SK-N-SH treated with all-trans-retinoic acid at 6 μM for 48 hours (cell line): ENCODE results near the gene CLEC5A.

Source experiments
- ATAC-seq: fragments of 200-7000 bp; cut with Tn5 transposase; 3 replicates; pipeline ENCODE4 v1.9.1; 2020; ENCODE audit warnings: mild to moderate bottlenecking, moderate library complexity
- ARNTL ChIP-seq: fragments of 450-650 bp; formaldehyde crosslinking; IDR thresholded peaks from 2 replicates; pipeline ENCODE4 v1.5.0; 2020; ENCODE audit warnings: low read depth, mild to moderate bottlenecking, moderate library complexity, borderline replicate concordance
- BACH2 ChIP-seq: fragments of 250-450 bp; sonication (Bioruptor Pico); IDR thresholded peaks from 2 replicates; pipeline ENCODE4 v1.9.0; 2021; ENCODE audit warnings: mild to moderate bottlenecking, borderline replicate concordance
- CREB5 ChIP-seq: fragments of 250-450 bp; sonication (Bioruptor Pico); IDR thresholded peaks from 2 replicates; pipeline ENCODE4 v1.5.1; 2020; ENCODE audit warnings: low read depth, mild to moderate bottlenecking, moderate library complexity
- CSDC2 ChIP-seq: fragments of 250-450 bp; sonication (Bioruptor Pico); IDR thresholded peaks from 2 replicates; pipeline ENCODE4 v1.5.0; 2020; ENCODE audit warnings: mild to moderate bottlenecking, moderate library complexity
- CSRNP3 ChIP-seq: fragments of 250-450 bp; sonication (Bioruptor Pico); IDR thresholded peaks from 2 replicates; pipeline ENCODE4 v1.5.1; 2021; ENCODE audit warnings: mild to moderate bottlenecking, moderate library complexity
- ESRRG ChIP-seq: fragments of 250-450 bp; sonication (Bioruptor Pico); IDR thresholded peaks from 2 replicates; pipeline ENCODE4 v1.6.1; 2021; ENCODE audit warnings: mild to moderate bottlenecking
- GLIS3 ChIP-seq: fragments of 250-450 bp; sonication (Bioruptor Pico); IDR thresholded peaks from 2 replicates; pipeline ENCODE4 v1.5.0; 2020; ENCODE audit warnings: mild to moderate bottlenecking, moderate library complexity
- PATZ1 ChIP-seq: fragments of 250-450 bp; sonication (Bioruptor Pico); IDR thresholded peaks from 2 replicates; pipeline ENCODE4 v1.8.0; 2020; ENCODE audit warnings: mild to moderate bottlenecking, moderate library complexity, borderline replicate concordance
- PPARA ChIP-seq: fragments of 250-450 bp; sonication (Bioruptor Pico); IDR thresholded peaks from 2 replicates; pipeline ENCODE4 v1.5.0; 2020; ENCODE audit warnings: mild to moderate bottlenecking, borderline replicate concordance
- RARB ChIP-seq: fragments of 250-450 bp; sonication (Bioruptor Pico); IDR thresholded peaks from 2 replicates; pipeline ENCODE4 v1.8.0; 2021; ENCODE audit warnings: mild to moderate bottlenecking, moderate library complexity
- SNAI2 ChIP-seq: fragments of 250-450 bp; sonication (Bioruptor Pico); IDR thresholded peaks from 2 replicates; pipeline ENCODE4 v1.5.0; 2020; ENCODE audit warnings: mild to moderate bottlenecking, moderate library complexity
- TCF4 ChIP-seq: fragments of 250-450 bp; sonication (Bioruptor Pico); IDR thresholded peaks from 2 replicates; pipeline ENCODE4 v1.8.0; 2021; ENCODE audit warnings: mild to moderate bottlenecking, moderate library complexity, borderline replicate concordance
- TOX ChIP-seq: fragments of 250-450 bp; sonication (Bioruptor Pico); IDR thresholded peaks from 2 replicates; pipeline ENCODE4 v1.8.0; 2021; ENCODE audit warnings: mild to moderate bottlenecking, moderate library complexity, borderline replicate concordance
- ZC3H10 ChIP-seq: fragments of 250-450 bp; sonication (Bioruptor Pico); IDR thresholded peaks from 2 replicates; pipeline ENCODE4 v1.5.1; 2021; ENCODE audit warnings: mild to moderate bottlenecking, moderate library complexity
- ZFP3 ChIP-seq: fragments of 250-450 bp; sonication (Bioruptor Pico); IDR thresholded peaks from 2 replicates; pipeline ENCODE4 v1.5.0; 2020; ENCODE audit warnings: mild to moderate bottlenecking, moderate library complexity
- ZFP30 ChIP-seq: fragments of 450-650 bp; formaldehyde crosslinking; IDR thresholded peaks from 2 replicates; pipeline ENCODE4 v1.5.0; 2022; ENCODE audit warnings: mild to moderate bottlenecking, moderate library complexity
- ZNF565 ChIP-seq: fragments of 450-650 bp; formaldehyde crosslinking; conservative IDR thresholded peaks from 2 replicates; pipeline ENCODE4 v1.5.0; 2020; ENCODE audit warnings: low read depth, mild to moderate bottlenecking, moderate library complexity
- ZNF70 ChIP-seq: fragments of 450-650 bp; formaldehyde crosslinking; IDR thresholded peaks from 2 replicates; pipeline ENCODE4 v1.5.0; 2020; ENCODE audit warnings: mild to moderate bottlenecking, moderate library complexity
- ZNF8 ChIP-seq: fragments of 450-650 bp; formaldehyde crosslinking; IDR thresholded peaks from 2 replicates; pipeline ENCODE4 v1.5.0; 2020; ENCODE audit warnings: mild to moderate bottlenecking, moderate library complexity

CLEC5A gene

GRCh38 chr7:141928845-141929195 lies 18.0 kb downstream of the CLEC5A start:
- TF ChIP-seq GLIS3 (CRISPR knock-in tag) = no peak
- no peak for TF ChIP-seq CSDC2 (CRISPR knock-in tag)
- TF ChIP-seq ZNF8 (CRISPR knock-in tag) = no peak
- no peak for TF ChIP-seq ZNF565 (CRISPR knock-in tag)
- TF ChIP-seq ZFP3 (CRISPR knock-in tag) = no peak
- TF ChIP-seq CREB5 (CRISPR knock-in tag) = no peak
- no peak for TF ChIP-seq ARNTL (CRISPR knock-in tag)
- TF ChIP-seq TOX (CRISPR knock-in tag) = no peak
- no peak for TF ChIP-seq RARB
- TF ChIP-seq TCF4 = no peak
- TF ChIP-seq BACH2 (CRISPR knock-in tag) = no peak
- no peak for TF ChIP-seq ZNF70
- TF ChIP-seq PPARA (CRISPR knock-in tag) = no peak
- no peak for TF ChIP-seq ZFP30 (CRISPR knock-in tag)
- no peak for TF ChIP-seq PATZ1 (CRISPR knock-in tag)
- no peak for ATAC-seq

GRCh38 chr7:141928146-141928844 lies 18.5 kb downstream of the CLEC5A start:
- no peak for ATAC-seq
- TF ChIP-seq ZNF70 (no peak), CSRNP3 (CRISPR knock-in tag) (no peak), RARB (no peak), ARNTL (CRISPR knock-in tag) (no peak), ZNF565 (CRISPR knock-in tag) (no peak), CSDC2 (CRISPR knock-in tag) (no peak)

GRCh38 chr7:141920281-141920680 lies 26.5 kb downstream of the CLEC5A start:
- ATAC-seq = no peak
- TF ChIP-seq ZNF565 (CRISPR knock-in tag) (no peak), ZFP30 (CRISPR knock-in tag) (no peak)

GRCh38 chr7:141916099-141916498 lies 30.7 kb downstream of the CLEC5A start, which contains the start of gene OR9A4:
Gene OR9A4 (plus strand): TSS chr7:141916399. CDS start chr7:141918876, 2,477 bp downstream.
- no peak for ATAC-seq
- TF ChIP-seq PPARA (CRISPR knock-in tag) (no peak), ZFP30 (CRISPR knock-in tag) (no peak), RARB (no peak), SNAI2 (CRISPR knock-in tag) (no peak), ESRRG (CRISPR knock-in tag) (no peak), ZNF70 (no peak), TOX (CRISPR knock-in tag) (no peak), CSDC2 (CRISPR knock-in tag) (no peak), CSRNP3 (CRISPR knock-in tag) (no peak), ZC3H10 (CRISPR knock-in tag) (no peak), ARNTL (CRISPR knock-in tag) (no peak), TCF4 (no peak), BACH2 (CRISPR knock-in tag) (no peak)

GRCh38 chr7:141915565-141915964 lies 31.2 kb downstream of the CLEC5A start:
- ATAC-seq = no peak
- TF ChIP-seq PPARA (CRISPR knock-in tag) = no peak
- TF ChIP-seq CSRNP3 (CRISPR knock-in tag) = no peak
